Measurements from ENCODE around the gene THBS1. TPM values are rescaled to one million over a fixed set of nuclear protein-coding genes. Genes with fewer than 3 reads are reported as not detected.

THBS1 gene
- total RNA-seq, 1 donor from 2014 or later, result 725 TPM

DNA sequence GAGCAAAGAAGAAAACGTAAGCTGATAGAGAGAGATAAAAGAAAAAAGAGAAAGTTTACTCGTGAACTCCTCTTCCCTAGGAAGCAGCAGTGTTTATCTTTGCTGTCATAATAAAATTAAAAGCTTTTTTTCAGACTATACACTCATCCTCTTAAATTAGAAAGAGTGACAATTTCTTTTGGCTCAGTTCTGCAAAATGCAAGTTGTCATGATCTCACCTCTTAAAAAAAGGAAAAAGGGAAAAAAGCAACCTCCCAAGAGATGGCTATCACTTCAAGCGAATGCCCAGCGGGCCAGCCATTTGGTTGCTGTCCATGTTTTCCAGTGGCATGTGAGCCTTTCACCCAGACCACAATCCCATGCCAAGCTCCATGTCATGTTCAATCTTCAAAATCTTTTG is 7.0 kb upstream of the THBS1 start:
- no peaks in the 10 kb centered on the region for H3K36me3 ChIP-seq
- no peak overlapping the region for H3K4me3 ChIP-seq
- intact Hi-C loops (cut with DNase I), result loop anchor here (10.0 kb wide), 1 partner anchor 439 kb away; no protein-coding TSS in a partner anchor
- H3K9me3 ChIP-seq, result no peaks in the 10 kb centered on the region
- TF ChIP-seq, protein P1, sequence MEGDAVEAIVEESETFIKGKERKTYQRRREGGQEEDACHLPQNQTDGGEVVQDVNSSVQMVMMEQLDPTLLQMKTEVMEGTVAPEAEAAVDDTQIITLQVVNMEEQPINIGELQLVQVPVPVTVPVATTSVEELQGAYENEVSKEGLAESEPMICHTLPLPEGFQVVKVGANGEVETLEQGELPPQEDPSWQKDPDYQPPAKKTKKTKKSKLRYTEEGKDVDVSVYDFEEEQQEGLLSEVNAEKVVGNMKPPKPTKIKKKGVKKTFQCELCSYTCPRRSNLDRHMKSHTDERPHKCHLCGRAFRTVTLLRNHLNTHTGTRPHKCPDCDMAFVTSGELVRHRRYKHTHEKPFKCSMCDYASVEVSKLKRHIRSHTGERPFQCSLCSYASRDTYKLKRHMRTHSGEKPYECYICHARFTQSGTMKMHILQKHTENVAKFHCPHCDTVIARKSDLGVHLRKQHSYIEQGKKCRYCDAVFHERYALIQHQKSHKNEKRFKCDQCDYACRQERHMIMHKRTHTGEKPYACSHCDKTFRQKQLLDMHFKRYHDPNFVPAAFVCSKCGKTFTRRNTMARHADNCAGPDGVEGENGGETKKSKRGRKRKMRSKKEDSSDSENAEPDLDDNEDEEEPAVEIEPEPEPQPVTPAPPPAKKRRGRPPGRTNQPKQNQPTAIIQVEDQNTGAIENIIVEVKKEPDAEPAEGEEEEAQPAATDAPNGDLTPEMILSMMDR (IDR thresholded peaks at IDR 0.05), result no peak
- no peak for DNase-seq (ENCODE audit: low spot score in 2 of 2)
- no peaks in the 10 kb centered on the region for H3K27me3 ChIP-seq
- no peak overlapping the region for H3K27ac ChIP-seq
- no peaks in the 10 kb centered on the region for H3K4me1 ChIP-seq

DNA sequence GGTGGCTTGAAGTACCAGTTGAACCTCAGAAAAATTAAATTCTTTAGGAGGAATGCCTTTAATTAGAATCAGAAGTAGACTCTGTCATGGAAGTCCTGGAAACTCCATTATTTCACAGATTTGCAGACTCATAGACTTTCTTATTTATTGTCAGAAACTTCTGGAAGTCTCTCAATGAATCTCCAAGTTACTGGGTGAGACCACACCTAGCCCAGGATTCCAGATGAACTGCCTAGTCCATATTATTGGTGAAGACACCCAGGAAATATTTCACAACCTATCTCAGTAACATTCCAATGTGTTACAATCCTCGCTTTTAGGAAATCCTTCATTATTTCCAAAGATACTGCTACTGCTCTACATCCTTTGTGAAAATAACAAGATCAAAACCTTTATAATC is 6.5 kb upstream of the THBS1 start:
- no peaks in the 10 kb centered on the region for H3K36me3 ChIP-seq
- H3K27me3 ChIP-seq, result no peaks in the 10 kb centered on the region
- no peak overlapping the region for H3K27ac ChIP-seq
- TF ChIP-seq, protein P1 (IDR thresholded peaks at IDR 0.05), result no peak
- no peaks in the 10 kb centered on the region for H3K4me1 ChIP-seq
- intact Hi-C loops (cut with DNase I), result loop anchor here (10.0 kb wide), 1 partner anchor 440 kb away; no protein-coding TSS in a partner anchor
- no peak overlapping the region for H3K4me3 ChIP-seq
- DNase-seq (ENCODE audit: low spot score in 2 of 2), result no peak
- no peaks in the 10 kb centered on the region for H3K9me3 ChIP-seq

DNA sequence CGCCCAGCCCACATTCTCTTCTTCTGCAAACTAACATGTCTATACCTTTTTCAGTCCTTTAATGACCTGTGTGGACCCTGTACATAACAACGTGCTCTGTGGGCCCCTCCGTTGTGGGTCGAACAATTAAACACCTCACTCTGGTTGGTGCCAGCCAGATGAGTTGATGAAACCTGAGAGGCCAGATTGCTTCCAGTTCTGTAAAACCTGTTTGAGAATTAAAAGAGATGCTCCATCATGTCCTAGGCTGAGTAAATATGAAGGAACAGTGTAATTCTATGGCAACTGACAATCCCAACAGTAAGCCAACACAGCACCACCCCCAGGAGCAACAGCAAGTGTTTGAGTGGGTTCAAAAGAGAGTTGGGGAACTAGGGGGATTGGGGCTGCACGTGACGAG is 5.7 kb upstream of the THBS1 start:
- no peak overlapping the region for H3K27ac ChIP-seq

DNA sequence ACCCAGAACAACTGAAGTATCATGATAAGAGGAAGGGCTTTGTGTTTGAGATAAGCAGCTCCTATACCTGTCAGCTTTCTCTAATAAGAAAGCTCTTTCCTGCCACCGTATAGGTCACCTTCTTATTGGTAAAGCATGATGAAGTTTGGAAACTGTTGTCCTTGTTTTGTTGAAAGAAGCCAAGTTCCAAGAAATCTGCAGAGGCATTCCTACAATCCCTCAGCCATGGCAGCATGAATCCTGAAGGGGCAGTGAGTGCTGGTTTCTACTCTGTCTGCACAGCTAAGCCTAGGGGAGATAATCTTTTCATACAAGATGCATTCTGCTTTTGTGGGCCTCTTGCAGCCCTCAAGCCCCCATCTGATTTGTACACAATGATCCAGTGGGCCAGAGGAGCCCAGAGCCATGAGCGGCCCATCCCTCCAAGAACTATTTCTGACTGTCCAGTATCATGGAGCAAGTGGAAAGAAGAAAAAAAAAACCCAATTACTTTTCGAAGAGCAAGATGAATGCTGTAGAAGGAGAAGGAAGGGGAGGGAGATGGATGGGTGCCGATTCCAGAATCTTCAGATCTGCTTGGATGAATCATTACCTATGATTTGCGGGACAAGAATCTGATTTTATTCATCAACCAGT is 1.9 kb upstream of the THBS1 start:
- Histone ChIP-seq H3K9me3 (no peaks in the 10 kb centered on the region), H3K27ac (peak overlapping the region; percentile 83 to 92), H3K36me3 (peaks cover 0 to 18% of the 10 kb centered on the region in 2 donors), H3K4me3 (peak overlapping the region; percentile 52 to 66), H3K27me3 (no peaks in the 10 kb centered on the region), H3K4me1 (no peaks in the 10 kb centered on the region)
- intact Hi-C loops (cut with DNase I), result loop anchor here (2.0 to 10.0 kb wide), 3 partner anchors 222 to 444 kb away; no protein-coding TSS in a partner anchor
- DNase-seq (ENCODE audit: low spot score in 2 of 2), result no peak
- TF ChIP-seq, protein P1 (IDR thresholded peaks at IDR 0.05), result no peak

More for the DNA sequence above, 5.7 kb upstream of the THBS1 start:
- Histone ChIP-seq H3K9me3 (no peaks in the 10 kb centered on the region), H3K4me1 (no peaks in the 10 kb centered on the region), H3K27me3 (no peaks in the 10 kb centered on the region), H3K4me3 (no peak overlapping the region), H3K36me3 (no peaks in the 10 kb centered on the region)
- DNase-seq (ENCODE audit: low spot score in 2 of 2), result no peak
- intact Hi-C loops (cut with DNase I), result loop anchor here (5.0 to 10.0 kb wide), 2 partner anchors 218 to 440 kb away; no protein-coding TSS in a partner anchor
- TF ChIP-seq, protein P1 (IDR thresholded peaks at IDR 0.05), result no peak

DNA sequence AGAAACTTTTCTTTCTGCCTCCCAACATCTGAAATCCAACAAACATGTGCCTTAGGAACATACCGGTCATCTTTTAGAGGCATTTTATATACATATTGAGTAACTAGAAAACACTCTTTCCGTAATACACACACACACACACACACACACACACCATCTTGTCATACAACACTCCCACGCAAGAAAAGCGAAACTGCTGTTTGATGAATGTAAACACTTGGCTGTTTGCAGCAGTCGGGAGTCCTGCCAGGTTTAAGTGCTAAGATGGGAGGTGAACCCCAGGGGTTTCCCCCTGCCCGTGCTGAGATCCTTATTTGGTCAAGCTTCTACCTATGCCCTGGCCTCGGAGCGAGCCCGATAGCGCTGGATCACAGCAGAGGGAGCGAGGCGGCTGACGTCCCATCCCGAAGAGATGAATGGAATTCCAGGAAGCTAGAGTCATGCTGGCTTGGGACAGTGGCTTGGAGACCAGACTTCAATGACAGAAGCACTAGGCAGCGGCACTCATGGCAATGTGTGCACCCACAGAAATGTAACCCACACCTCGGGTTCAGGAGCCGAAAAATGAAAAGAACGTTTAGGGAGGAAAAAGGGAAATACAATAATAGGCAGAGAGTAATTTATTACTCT is 1.3 kb upstream of the THBS1 start:
- peak overlapping the region; percentile 52 to 66 for H3K4me3 ChIP-seq
- H3K36me3 ChIP-seq, result peaks cover 0 to 24% of the 10 kb centered on the region in 2 donors
- TF ChIP-seq, protein P1 (IDR thresholded peaks at IDR 0.05), result no peak
- H3K9me3 ChIP-seq, result no peaks in the 10 kb centered on the region
- intact Hi-C loops (cut with DNase I), result loop anchor here (1.0 to 10.0 kb wide), 4 partner anchors 222 to 445 kb away; no protein-coding TSS in a partner anchor
- H3K4me1 ChIP-seq, result no peaks in the 10 kb centered on the region
- H3K27me3 ChIP-seq, result no peaks in the 10 kb centered on the region
- H3K27ac ChIP-seq, result peak overlapping the region; percentile 83 to 92
- peak in 1 of 2 donors; percentile 79 for DNase-seq (ENCODE audit: low spot score in 2 of 2)
